ENCODE results near the gene UBL4A.

The UBL4A gene

DNA sequence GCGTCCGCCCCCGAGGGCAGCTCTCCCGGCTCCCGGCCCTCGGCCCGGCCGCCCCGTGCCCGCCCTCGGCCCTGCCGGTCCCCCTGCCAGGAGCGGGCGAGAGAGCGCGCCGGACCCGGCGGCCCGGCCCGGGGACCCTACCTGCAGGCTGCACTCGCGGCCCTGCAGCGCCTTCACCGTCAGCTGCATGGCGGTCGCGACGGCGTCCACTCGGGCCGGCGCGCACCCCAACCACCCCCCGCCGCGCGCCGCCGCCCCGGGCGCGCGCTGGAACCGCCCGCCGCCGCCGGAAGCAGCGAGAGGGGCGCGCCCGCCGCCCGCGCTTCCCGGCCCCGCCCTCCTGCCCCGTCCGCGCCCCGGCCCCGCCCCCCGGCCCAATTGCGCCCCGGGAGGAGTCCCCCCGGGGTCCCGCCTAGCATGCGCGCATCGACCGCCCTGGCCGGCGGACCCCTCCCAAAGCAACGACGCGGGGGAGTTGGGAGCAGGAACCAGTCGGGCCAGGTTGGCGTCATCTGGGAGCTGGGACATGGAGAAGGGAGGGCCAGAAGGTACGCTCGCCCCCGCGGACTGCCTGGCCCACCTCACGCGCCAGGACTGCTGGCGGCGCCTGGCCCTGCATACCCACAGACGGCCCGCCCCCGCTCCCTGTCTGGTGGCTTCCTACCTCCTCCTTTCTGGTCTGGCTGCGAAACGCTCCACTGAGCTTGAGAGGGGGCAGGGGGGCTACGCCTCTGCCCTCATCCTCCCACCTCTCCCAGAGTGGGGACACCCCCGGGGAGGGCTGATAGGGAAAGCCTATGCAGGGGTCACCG lies at the start of gene UBL4A:
TSS of gene UBL4A (minus strand) at position 220 of the 812 bp plus-strand sequence. CDS start at position 189, 31 bp downstream.
- no peak for DNase-seq (ENCODE audit: low read depth, low spot score)
- H3K27ac ChIP-seq = peak within 1 kb of the TSS; percentile 65

DNA sequence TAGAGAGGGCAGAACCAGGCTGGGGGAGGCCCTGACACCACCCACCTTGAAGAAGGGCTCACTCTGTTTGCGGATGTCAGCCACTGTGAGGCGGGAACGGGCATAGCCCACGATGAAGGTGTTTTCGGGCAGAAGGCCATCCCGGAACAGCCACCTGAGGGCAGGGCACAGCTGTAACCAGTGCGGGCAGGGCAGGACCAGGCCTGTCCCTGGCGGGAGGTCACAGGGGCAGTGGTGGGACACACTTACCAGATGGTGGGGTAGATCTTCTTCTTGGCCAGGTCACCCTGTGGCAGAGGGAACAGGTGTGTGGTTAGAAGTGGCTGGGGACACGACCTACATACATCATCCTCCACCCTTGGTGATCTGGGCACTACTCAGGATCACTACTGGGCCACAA lies 49.5 kb upstream of the UBL4A start:
- DNase-seq (ENCODE audit: low read depth, low spot score) = no peak
- H3K27ac ChIP-seq = no peak overlapping the region

DNA sequence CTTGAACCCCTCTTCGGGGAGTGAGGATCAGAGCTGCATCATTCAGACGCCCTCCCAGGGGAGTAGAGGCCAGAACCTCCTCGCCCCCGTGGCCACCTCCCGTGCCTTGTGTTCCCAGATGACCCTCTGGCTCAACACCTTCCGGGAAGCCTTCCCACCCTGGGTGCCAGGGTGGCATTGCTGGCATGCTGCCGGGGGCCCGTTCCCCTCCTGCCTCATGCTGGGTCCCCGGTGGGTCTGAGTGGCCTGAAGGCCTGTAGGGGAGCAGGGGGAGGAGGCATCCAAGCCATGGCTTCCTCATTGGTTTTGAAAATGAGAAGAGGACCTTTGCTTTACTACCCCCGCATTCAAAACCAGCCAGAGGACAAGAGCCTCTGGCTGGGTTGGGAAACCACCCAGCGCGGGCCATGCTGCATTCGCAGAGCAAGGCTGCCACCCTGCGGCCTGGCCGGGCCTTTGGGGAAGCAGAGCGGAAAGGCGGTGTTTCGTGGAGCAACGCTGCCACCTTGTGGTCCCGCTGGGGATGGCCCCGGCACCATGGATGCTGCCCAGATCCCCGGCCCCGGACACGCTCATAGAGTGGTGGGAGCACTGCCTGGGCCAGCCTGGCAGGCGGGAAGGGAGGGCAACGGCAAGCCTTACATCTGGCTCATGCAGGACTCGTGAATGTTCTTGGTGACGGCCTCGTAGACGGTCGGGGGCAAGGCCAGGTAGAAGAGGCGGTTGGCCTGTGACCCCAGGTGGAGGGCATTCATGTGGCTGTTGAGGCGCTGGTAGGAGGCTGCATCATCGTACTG lies 48.3 kb upstream of the UBL4A start:
- H3K27ac ChIP-seq = no peak overlapping the region
- no peak for DNase-seq (ENCODE audit: low read depth, low spot score)

DNA sequence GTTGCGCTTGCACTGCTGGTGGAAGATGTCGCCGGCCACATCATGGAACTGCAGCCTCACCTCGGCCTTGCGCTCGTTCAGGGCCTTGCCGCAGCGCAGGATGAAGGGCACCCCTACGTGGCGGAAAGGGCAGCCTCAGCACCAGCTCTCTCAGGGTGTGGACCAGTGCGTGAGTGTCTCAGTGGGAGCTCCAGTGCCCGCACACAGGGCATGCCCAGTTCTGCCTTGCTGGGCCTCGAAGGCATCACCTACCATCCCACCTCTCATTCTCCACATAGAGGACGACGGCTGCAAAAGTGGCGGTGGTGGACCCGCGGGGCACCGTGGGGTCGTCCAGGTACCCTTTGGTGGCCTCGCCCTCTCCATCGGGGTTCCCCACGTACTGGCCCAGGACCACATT lies 46.3 kb upstream of the UBL4A start:
- no peak overlapping the region for H3K27ac ChIP-seq
- DNase-seq (ENCODE audit: low read depth, low spot score) = no peak

DNA sequence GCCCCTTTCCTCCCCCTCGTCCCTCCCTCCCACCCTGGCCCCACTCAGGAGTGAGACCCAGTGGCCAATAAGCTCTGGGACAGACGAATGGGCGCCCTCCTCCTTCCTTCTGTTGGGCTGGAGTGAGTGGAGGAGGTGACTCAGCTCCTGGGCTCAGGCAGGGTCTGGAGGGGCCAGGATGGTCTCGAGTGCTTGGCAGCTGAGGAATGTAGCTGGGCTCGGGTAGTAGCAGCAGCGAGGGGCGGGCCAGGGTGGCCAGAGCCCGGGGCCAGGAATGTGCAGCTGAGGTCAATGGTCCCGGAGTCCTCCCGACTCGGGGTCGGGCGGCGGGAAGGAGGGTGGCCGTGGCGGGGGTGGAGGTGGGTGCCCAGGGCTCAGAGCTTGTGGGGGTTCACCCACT lies 45.2 kb upstream of the UBL4A start:
- no peak for DNase-seq (ENCODE audit: low read depth, low spot score)
- H3K27ac ChIP-seq = no peak overlapping the region

DNA sequence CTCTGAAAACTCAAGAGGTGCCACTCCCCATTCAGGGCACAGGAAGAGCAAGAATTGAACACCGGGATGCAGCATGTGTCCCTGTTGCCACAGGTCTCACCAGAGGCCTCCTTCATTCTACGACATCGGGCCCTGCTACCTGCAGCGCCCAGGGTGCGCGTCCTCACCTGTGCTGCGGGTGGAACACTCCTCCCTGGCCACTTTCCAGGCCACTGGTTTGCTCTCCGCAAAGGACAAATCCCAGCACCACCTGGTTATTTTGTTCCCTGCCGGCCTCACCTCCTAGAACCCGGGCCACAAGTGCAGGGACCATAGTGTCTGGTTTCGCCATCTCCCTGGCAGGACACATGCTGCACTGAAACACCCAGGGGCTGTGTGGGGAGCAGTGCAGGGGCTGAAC lies 43.9 kb upstream of the UBL4A start:
- DNase-seq (ENCODE audit: low read depth, low spot score) = no peak

DNA sequence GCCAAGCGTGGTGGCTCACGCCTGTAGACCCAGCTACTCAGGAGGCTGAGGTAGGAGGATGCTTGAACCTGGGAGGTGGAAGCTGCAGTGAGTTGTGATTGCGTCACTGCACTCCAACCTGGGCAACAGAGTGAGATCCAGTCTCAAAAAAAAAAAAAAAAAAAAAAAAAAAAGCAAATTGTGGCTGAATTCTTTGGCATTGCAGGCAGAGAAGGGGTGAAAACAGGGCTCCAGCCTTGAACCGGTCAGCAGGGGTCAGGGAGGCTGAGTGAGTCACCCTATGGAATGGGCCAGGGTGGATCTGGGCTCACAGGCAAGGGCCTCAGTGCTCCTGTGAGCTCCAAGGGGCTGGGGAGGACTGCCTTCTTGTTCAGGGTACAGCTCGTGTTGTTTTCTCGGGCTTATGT lies 42.8 kb upstream of the UBL4A start:
- no peak overlapping the region for H3K27ac ChIP-seq
- no peak for DNase-seq (ENCODE audit: low read depth, low spot score)

More for the DNA sequence above, 43.9 kb upstream of the UBL4A start:
- H3K27ac ChIP-seq = no peak overlapping the region

DNA sequence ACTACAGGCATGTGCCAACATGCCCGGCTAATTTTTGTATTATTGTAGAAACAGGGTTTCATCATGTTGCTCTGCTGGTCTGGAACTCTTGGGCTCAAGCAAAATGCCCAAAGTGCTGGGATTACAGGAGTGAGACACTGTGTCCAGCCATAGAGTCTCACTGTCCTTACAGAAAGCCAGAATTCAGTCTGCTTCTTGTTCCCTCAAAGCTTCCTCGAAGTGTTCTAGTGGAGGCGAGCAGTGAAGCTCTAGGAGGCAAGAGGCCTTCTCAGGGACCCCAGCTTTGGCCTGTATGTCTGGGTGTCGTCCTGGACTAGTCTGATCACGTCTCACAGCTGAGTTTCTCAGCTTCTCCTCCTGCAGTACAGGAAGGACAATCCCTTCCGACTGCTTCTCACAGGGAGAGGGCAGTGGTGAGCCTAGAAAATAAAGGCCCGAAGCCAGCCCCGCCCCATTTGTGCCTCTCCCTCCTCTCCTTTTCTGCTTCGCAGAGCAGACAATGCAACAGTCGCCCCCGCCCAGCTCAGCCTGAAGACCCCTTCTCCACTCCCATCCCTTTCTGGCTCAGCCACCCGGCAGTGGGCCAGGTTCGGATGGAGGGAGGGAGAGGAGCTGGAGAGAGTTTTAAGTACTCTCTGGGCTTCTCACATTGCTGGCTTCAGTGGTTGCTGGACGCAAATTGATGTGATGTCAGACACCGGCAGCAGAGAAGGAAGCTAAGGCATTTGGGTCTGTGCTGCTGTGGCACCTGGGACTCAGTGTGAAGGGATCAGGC lies 40.7 kb upstream of the UBL4A start:
- H3K27ac ChIP-seq = peak overlapping the region; percentile 90
- no peak for DNase-seq (ENCODE audit: low read depth, low spot score)

DNA sequence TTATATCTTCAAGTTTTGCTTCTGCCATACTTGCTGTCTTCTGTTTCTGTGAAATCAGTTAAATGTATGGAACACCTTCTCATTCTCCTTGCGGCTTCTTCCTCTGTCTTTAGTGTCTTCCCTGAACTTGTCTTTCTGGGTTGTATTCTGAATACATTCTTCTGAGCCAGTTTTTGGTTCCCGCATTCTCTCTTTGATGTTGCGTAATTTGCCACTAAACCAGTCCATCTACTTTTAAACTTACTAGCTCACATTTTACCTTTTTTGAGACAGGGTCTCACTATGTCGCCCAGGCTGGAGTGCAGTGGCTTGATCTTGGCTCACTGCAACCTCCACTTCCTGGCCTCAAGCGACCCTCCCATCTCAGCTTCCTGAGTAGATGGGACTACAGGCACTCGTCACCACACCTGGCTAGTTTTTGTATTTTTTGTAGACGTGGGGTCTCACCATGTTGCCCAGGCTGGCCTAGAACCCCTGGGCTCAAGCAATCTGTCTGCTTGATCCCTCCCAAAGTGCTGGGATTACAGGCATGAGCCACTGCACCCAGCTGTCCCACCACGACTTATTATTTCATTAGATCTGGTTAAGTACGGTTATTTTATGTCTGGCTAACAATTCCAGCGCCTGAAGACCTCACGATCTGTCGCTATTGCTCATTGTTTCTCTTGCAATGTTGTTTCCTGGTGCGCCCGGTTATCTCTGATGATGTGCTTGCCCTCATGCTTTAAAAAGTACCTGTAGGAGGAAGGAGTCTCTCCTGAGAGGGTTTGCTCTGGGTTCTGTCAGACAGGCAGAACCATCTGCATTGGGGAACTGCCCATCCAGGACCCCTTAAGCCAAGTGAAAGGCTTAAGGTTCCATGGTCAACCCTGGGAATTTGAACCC lies 39.4 kb upstream of the UBL4A start:
- H3K27ac ChIP-seq = peak overlapping the region; percentile 90
- no peak for DNase-seq (ENCODE audit: low read depth, low spot score)

DNA sequence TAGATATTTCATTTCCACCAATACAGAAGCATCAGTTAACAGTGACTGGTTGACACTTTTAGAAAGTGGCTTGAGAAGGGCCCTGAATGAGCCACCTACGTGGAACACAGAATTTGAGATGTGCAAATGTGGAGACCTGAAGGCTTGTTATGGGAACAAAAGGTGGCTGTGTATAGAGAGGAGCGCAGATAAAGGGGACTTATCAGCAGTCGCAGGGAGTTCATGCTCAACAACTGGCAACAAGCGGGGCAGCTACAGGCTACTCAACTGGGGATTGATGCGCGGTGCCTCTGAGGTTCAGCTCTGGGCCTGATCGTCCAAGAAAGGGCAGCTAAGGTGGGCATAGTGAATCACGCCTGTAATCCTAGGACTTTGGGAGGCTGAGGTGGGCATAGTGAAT lies 33.0 kb upstream of the UBL4A start:
- DNase-seq (ENCODE audit: low read depth, low spot score) = no peak
- H3K27ac ChIP-seq = no peak overlapping the region

DNA sequence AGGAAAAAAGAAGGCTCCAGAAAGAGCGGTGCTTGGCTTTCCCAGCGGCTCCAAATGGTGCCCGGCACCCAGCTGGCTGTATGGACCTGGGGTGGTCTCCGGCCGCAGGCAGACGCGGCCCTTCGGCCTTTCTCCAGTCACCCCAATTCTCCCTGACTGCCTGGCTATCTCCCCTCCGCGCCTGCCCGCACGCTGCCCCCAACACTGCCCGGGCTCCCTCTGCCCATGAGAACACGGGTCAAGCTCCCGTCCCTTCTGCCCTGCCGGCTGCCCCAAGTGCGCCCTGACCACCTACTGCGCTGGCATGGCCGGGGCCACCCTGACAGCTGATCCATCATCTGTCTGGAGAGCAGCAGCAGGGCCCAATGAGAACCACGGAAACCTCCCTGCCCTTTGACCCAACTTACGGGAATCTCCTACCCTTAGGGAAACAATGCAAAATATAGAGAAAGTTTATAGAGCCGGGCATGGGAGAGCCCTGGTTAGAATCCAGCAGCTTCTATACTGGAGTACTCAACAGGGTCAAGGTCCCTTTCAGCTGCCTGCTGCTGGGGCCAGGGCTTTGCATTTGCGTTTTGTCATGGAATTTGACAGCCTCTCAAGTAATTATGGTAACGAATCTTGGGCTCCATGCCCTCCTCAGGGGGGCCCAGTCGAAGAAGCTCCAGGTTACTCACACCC lies 30.8 kb upstream of the UBL4A start:
- DNase-seq (ENCODE audit: low read depth, low spot score) = no peak
- H3K27ac ChIP-seq = no peak overlapping the region

DNA sequence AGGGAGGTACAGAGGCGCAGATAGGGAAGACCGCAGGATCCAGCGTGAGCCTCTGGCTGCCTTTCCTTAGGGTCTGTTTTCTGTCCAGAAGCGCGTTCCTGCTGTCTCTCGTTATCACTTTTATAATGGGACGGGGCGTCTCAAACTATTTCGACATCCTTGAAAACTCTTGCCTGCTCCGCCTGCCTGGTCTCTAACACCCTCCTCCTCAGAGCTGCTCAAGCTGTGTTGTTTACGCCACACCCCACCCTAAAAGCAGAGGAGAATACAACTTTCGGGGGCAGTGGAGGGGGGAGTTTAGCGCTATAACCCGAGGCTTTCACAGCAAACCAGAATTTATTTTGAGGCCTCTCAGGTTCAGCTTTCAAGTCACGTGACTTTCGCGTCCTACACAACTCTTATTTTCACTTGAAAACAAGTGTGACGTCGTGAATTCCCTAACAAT lies 30.3 kb upstream of the UBL4A start:
- H3K27ac ChIP-seq = peak overlapping the region; percentile 51
- no peak for DNase-seq (ENCODE audit: low read depth, low spot score)

DNA sequence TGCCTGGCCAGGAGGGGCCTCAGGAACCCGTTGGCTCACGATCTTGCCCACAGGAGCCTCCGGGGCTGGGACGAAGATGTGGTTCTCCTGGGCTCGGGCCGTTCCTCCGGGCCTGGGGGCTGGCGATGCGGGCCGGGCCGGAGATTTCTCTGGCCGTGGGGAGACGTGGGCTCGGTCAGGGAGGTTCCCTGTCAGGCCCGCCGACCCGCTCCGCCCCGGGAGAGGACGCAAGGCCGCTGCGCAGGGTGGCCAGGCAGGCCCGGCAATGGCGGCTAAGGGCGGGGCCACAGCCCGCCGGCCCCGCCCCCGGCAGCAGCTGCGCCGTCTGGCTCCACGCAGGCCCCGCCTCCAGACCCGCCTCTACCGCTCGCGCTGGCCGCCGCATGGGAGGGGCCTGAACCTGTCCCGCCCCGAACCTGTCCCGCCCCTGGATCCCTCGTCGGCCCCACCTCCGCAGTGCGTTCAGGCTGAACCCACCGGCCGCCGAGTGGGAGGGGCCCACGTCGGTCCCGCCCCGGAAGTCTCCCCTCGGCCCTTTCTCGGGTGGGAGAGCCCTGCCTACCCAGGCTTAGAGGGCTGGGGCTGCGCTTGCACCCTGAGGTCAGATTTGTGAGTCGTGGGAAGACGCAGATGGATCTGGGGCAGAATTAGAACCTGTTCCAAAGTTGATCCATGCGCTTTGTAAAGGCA lies 29.7 kb upstream of the UBL4A start, which contains the start of gene FAM3A:
TSS of gene FAM3A (minus strand) at position 267 of the 690 bp plus-strand sequence. CDS start 460 bp downstream, outside the sequence.
- no peak for DNase-seq (ENCODE audit: low read depth, low spot score)
- peak within 1 kb of the TSS; percentile 51 for H3K27ac ChIP-seq

DNA sequence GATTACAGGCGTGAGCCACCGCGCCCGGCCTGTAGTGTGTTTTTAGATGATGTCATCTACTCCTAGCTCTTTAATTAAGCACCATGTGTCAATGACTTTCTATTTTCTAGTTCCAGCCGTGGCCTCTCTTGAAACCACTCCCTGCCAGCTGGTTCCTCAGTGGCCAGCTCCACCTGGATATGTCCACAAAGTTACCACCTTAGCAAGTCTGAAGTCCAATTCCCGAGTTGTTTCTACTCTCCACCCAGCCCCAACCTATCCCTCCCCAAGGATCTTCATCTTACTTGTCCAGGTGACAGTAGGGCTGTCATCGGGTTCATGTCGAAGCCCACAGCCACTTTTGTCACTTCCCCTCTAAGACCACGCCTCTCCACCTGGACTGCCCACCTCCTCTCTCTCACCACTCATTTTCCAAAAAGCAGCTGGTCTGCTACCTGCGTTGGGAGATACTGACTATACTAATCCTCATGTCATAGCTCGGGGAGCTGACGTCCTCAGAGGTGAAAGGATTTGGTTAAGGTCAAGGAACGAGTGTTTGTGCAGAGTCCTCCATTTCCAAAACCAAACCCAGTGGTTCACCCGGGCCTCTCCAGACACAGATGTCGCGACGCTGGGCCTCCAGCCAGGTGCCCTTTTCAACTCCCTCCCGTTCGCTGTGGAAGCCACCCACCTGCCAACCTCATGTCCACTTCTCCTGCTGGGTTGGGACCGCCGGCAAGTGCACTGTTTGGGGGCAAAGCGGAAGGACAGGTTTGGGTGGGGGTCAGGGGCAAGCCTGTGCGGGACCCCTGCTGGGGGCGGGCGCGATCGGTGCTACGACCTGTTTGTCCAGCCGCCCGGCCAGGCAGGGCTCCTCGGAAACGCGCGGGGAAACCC lies 28.9 kb upstream of the UBL4A start:
- peak overlapping the region; percentile 51 for H3K27ac ChIP-seq
- no peak for DNase-seq (ENCODE audit: low read depth, low spot score)

DNA sequence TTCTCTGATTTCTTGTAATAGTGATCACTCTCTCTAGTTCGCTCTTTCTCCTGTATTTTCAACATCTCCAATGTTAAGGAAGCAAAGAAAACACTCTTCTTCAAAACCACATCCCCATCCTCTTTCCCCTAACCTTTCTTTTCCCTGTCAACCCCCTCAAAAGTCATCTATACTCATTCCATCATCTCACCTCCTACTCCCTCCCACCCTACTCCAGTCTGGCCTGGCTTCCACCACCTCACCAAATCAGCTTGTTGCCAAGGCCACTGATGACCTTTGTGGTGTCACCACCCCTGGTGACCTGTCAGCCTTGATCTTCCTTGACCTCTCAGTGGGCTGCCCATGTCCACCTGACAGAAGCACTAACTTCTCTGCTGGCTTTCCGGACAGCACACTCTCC lies 27.3 kb upstream of the UBL4A start:
- no peak for DNase-seq (ENCODE audit: low read depth, low spot score)
- H3K27ac ChIP-seq = no peak overlapping the region

DNA sequence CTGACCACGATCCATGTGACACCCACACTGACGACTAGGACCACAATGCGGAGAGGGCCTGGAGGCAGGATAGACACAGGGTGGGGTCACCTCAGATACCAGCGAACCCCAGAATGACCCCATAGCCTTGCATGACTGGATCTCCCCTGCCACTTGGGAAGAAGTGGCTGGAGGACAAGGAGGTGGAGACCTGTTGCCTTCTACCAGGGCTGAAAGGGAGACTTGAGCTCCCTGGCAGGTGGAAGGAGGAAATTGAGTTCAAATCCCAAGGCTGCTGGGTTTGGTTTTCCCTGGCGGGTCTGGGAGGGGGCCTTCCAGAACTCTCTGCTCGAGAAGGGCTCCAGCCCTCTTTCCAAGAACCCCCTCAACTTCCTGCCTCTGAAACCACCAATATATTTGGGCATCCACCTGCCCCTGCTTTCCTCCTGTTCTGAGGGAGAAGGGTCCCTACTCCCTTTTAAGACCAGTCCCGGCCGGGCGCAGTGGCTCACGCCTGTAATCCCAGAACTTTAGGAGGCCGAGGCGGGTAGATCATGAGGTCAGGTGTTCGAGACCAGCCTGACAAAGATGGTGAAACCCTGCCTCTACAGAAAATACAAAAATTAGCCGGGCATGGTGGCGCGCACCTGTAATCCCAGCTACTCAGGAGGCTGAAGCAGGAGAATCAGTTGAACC lies 26.6 kb upstream of the UBL4A start:
- no peak for DNase-seq (ENCODE audit: low read depth, low spot score)
- no peak overlapping the region for H3K27ac ChIP-seq

DNA sequence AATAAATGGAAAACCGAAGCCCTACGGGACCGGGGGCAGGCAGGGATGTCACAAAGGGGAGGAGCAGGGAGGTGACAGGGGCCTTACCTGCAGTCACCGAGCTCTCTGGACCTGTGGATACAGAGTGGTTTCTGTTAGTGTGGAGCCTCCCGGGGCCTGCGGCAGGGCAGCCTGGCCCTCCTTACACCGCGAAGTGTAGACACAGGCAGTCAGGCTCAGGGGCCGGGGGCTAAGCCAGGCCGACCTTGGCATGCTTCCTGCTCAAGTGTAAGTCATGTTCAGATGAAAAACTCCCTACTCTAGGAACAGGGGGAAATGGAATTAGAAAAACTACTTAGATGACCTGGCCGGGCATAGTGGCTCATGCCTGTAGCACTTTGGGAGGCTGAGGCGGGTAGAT lies 25.3 kb upstream of the UBL4A start:
- DNase-seq (ENCODE audit: low read depth, low spot score) = no peak
- no peak overlapping the region for H3K27ac ChIP-seq
